ENCODE data around the gene AGAP3. TPM values are rescaled to one million over a fixed set of nuclear protein-coding genes. Genes with fewer than 3 reads are reported as not detected.

The AGAP3 gene
- total RNA-seq, 1 experiment from 2014 or later: 138 TPM

GRCh38 chr7:151110236-151110940 is 24.1 kb downstream of the AGAP3 start:
- CTCF ChIA-PET: interaction anchor here (0.6 to 15.6 kb wide), 44 partner anchors 8 to 767 kb away, joined by 3 to 315 read pairs (median 5); partner anchors contain the start of genes ABCB8, AGAP3, ASIC3 and CDK5
- H3K4me3 Mint-ChIP-seq (ENCODE audit: unreplicated experiment): no peak overlapping the region
- TF ChIP-seq CTCF (IDR thresholded peaks at IDR 0.05; ENCODE audit: unreplicated experiment): no peak
- intact Hi-C loops (cut with micrococcal nuclease): loop anchor here (5.0 kb wide), 2 partner anchors 143 to 333 kb away; no protein-coding TSS in a partner anchor
- H3K27me3 Mint-ChIP-seq (ENCODE audit: insufficient read depth, unreplicated experiment): no peaks in the 10 kb centered on the region
- peaks cover 21% of the 10 kb centered on the region for H3K4me1 Mint-ChIP-seq (ENCODE audit: insufficient read depth, unreplicated experiment)
- peaks cover 20% of the 10 kb centered on the region for H3K36me3 Mint-ChIP-seq (ENCODE audit: insufficient read depth, unreplicated experiment)
- no peak overlapping the region for H3K27ac Mint-ChIP-seq (ENCODE audit: low read depth, unreplicated experiment)
- no peaks in the 10 kb centered on the region for H3K9me3 Mint-ChIP-seq (ENCODE audit: unreplicated experiment)
- no peak for DNase-seq (ENCODE audit: unreplicated experiment)
- POLR2A ChIA-PET: interaction anchor here (1.1 to 8.4 kb wide), 3 partner anchors 22 to 49 kb away, joined by 3 to 80 read pairs (median 9); partner anchors contain the start of gene SLC4A2
- no TSS peak for BruUV-seq (replicated peaks)

- Mint-ChIP-seq H3K4me1 (ENCODE audit: insufficient read depth, unreplicated experiment) (peaks cover 25% of the 10 kb centered on the region), H3K27ac (ENCODE audit: low read depth, unreplicated experiment) (no peak overlapping the region), H3K9me3 (ENCODE audit: unreplicated experiment) (no peaks in the 10 kb centered on the region), H3K27me3 (ENCODE audit: insufficient read depth, unreplicated experiment) (no peaks in the 10 kb centered on the region), H3K4me3 (ENCODE audit: unreplicated experiment) (no peak overlapping the region), H3K36me3 (ENCODE audit: insufficient read depth, unreplicated experiment) (peaks cover 20% of the 10 kb centered on the region)
- peak; percentile 76 for DNase-seq (ENCODE audit: unreplicated experiment)
- ChIA-PET CTCF (interaction anchor here (0.6 to 15.6 kb wide), 52 partner anchors 9 to 766 kb away, joined by 3 to 315 read pairs (median 4); partner anchors contain the start of genes ABCB8, AGAP3, ASIC3 and CDK5), POLR2A (interaction anchor here (0.5 to 8.4 kb wide), 5 partner anchors 23 to 233 kb away, joined by 3 to 80 read pairs (median 5); partner anchors contain the start of gene SLC4A2)
- peak; percentile 90 for TF ChIP-seq CTCF (IDR thresholded peaks at IDR 0.05; ENCODE audit: unreplicated experiment)
- intact Hi-C loops (cut with micrococcal nuclease): loop anchor here (1.0 to 5.0 kb wide), 6 partner anchors 23 to 334 kb away; partner anchors contain the start of gene ABCB8
- no TSS peak for BruUV-seq (replicated peaks)
Measured at GRCh38 chr7:151110941-151111645, 24.8 kb downstream of the AGAP3 start.

- H3K9me3 Mint-ChIP-seq (ENCODE audit: unreplicated experiment): no peaks in the 10 kb centered on the region
- peaks cover 35% of the 10 kb centered on the region for H3K4me1 Mint-ChIP-seq (ENCODE audit: insufficient read depth, unreplicated experiment)
- CTCF ChIA-PET: interaction anchor here (0.6 to 15.6 kb wide), 11 partner anchors 8 to 825 kb away, joined by 3 to 315 read pairs (median 5); partner anchors contain the start of genes AGAP3, CDK5, SLC4A2 and TMUB1
- no TSS peak for BruUV-seq (replicated peaks)
- DNase-seq (ENCODE audit: unreplicated experiment): peak; percentile 76
- peak overlapping the region; percentile 59 for H3K27ac Mint-ChIP-seq (ENCODE audit: low read depth, unreplicated experiment)
- H3K36me3 Mint-ChIP-seq (ENCODE audit: insufficient read depth, unreplicated experiment): peaks cover 23% of the 10 kb centered on the region
- H3K27me3 Mint-ChIP-seq (ENCODE audit: insufficient read depth, unreplicated experiment): no peaks in the 10 kb centered on the region
- no peak for TF ChIP-seq CTCF (IDR thresholded peaks at IDR 0.05; ENCODE audit: unreplicated experiment)
- POLR2A ChIA-PET: interaction anchor here (0.8 to 8.4 kb wide), 10 partner anchors 9 to 114 kb away, joined by 3 to 128 read pairs (median 4); partner anchors contain the start of genes ABCF2, AGAP3, FASTK and SLC4A2
- H3K4me3 Mint-ChIP-seq (ENCODE audit: unreplicated experiment): peak overlapping the region; percentile 63
- intact Hi-C loops (cut with micrococcal nuclease): loop anchor here (5.0 kb wide), 2 partner anchors 146 to 336 kb away; no protein-coding TSS in a partner anchor
Measured at GRCh38 chr7:151113344-151114150, 27.3 kb downstream of the AGAP3 start.

Measured in MCF 10A (cell line).